ENCODE results near the gene GNMT.
A peak's percentile ranks its signal among the peaks of the same experiment; 100 is the strongest.
"Not testable (repeated sequence)": the region's sequence is repeated elsewhere in the genome, so short reads cannot be mapped to it uniquely, and the experiment has no call there.

GNMT gene

GRCh38 chr6:42996513-42996912, 36.0 kb downstream of the GNMT start:
- Histone ChIP-seq H3F3A (ENCODE audit: control insufficient read depth, insufficient read depth) (peaks cover 5% of the 10 kb centered on the region; the same call in 1 of the 2 replicates), H3K4me2 (ENCODE audit: low read length) (no peak overlapping the region), H3K9me3 (ENCODE audit: control insufficient read depth, insufficient read depth, low read length) (no peaks in the 10 kb centered on the region), H3K36me3 (ENCODE audit: control insufficient read depth, low read length) (peaks cover 3% of the 10 kb centered on the region), H4K20me1 (ENCODE audit: control insufficient read depth, insufficient read depth, low read depth, low read length) (no peaks in the 10 kb centered on the region), H3K27ac (ENCODE audit: low read depth, low read length) (no peak overlapping the region), H3K9me2 (replicated peaks; ENCODE audit: control insufficient read depth, low read length) (no peaks in the 10 kb centered on the region), H3K4me1 (ENCODE audit: control insufficient read depth, low read length) (peaks cover 3% of the 10 kb centered on the region; the same call in 1 of the 2 replicates), H3K79me2 (ENCODE audit: control insufficient read depth, low read length) (no peaks in the 10 kb centered on the region), H3K4me3 (ENCODE audit: low read length) (no peak overlapping the region), H3K27me3 (ENCODE audit: control insufficient read depth, low read length) (no peaks in the 10 kb centered on the region)
- TF ChIP-seq CTCF (IDR thresholded peaks at IDR 0.05; ENCODE audit: low read depth, low read length, poor library complexity, severe bottlenecking) (peak; percentile 17), EZH2phosphoT487 (IDR thresholded peaks at IDR 0.05; ENCODE audit: borderline replicate concordance, low read length) (no peak)

GRCh38 chr6:42998205-42998604, 37.7 kb downstream of the GNMT start:
- H3F3A ChIP-seq (ENCODE audit: control insufficient read depth, insufficient read depth); H3K9me3 ChIP-seq (ENCODE audit: control insufficient read depth, insufficient read depth, low read length); H3K27me3 ChIP-seq (ENCODE audit: control insufficient read depth, low read length); H3K27ac ChIP-seq (ENCODE audit: low read depth, low read length); H3K4me2 ChIP-seq (ENCODE audit: low read length); H3K4me1 ChIP-seq (ENCODE audit: control insufficient read depth, low read length); H3K36me3 ChIP-seq (ENCODE audit: control insufficient read depth, low read length); H3K4me3 ChIP-seq (ENCODE audit: low read length); H3K9me2 ChIP-seq (replicated peaks; ENCODE audit: control insufficient read depth, low read length); H3K79me2 ChIP-seq (ENCODE audit: control insufficient read depth, low read length); H4K20me1 ChIP-seq (ENCODE audit: control insufficient read depth, insufficient read depth, low read depth, low read length): not testable (repeated sequence)

- no peak overlapping the region for H3K4me2 ChIP-seq (ENCODE audit: low read length)
- TF ChIP-seq CTCF (IDR thresholded peaks at IDR 0.05; ENCODE audit: low read depth, low read length, poor library complexity, severe bottlenecking) (no peak), EZH2phosphoT487 (IDR thresholded peaks at IDR 0.05; ENCODE audit: borderline replicate concordance, low read length) (no peak)
- H3K4me1 ChIP-seq (ENCODE audit: control insufficient read depth, low read length), result no peaks in the 10 kb centered on the region
- peaks cover 2% of the 10 kb centered on the region; the same call in 1 of the 2 replicates for H3K36me3 ChIP-seq (ENCODE audit: control insufficient read depth, low read length)
- no peak overlapping the region for H3K4me3 ChIP-seq (ENCODE audit: low read length)
- H3K9me3 ChIP-seq (ENCODE audit: control insufficient read depth, insufficient read depth, low read length), result no peaks in the 10 kb centered on the region
- H3K27me3 ChIP-seq (ENCODE audit: control insufficient read depth, low read length), result no peaks in the 10 kb centered on the region
- no peak overlapping the region for H3K27ac ChIP-seq (ENCODE audit: low read depth, low read length)
- H3K9me2 ChIP-seq (replicated peaks; ENCODE audit: control insufficient read depth, low read length), result no peaks in the 10 kb centered on the region
- H4K20me1 ChIP-seq (ENCODE audit: control insufficient read depth, insufficient read depth, low read depth, low read length), result no peaks in the 10 kb centered on the region
- H3F3A ChIP-seq (ENCODE audit: control insufficient read depth, insufficient read depth), result peaks cover under 1% of the 10 kb centered on the region; the same call in 1 of the 2 replicates
- no peaks in the 10 kb centered on the region for H3K79me2 ChIP-seq (ENCODE audit: control insufficient read depth, low read length)
These were observed 41.3 kb downstream of the GNMT start for GRCh38 chr6:43001843-43002242.

GRCh38 chr6:43005844-43006243, 45.3 kb downstream of the GNMT start:
- no peaks in the 10 kb centered on the region for H4K20me1 ChIP-seq (ENCODE audit: control insufficient read depth, insufficient read depth, low read depth, low read length)
- H3K36me3 ChIP-seq (ENCODE audit: control insufficient read depth, low read length), result peaks cover 39% of the 10 kb centered on the region

More at GRCh38 chr6:43005844-43006243, 45.3 kb downstream of the GNMT start:
- Histone ChIP-seq H3K27ac (ENCODE audit: low read depth, low read length) (no peak overlapping the region), H3K27me3 (ENCODE audit: control insufficient read depth, low read length) (no peaks in the 10 kb centered on the region), H3K4me2 (ENCODE audit: low read length) (no peak overlapping the region), H3K4me3 (ENCODE audit: low read length) (no peak overlapping the region), H3K9me2 (replicated peaks; ENCODE audit: control insufficient read depth, low read length) (no peaks in the 10 kb centered on the region), H3K4me1 (ENCODE audit: control insufficient read depth, low read length) (0 out of 2 replicates have a peak, but pooled peaks cover 4% of the 10 kb centered on the region), H3K9me3 (ENCODE audit: control insufficient read depth, insufficient read depth, low read length) (no peaks in the 10 kb centered on the region), H3K79me2 (ENCODE audit: control insufficient read depth, low read length) (no peaks in the 10 kb centered on the region), H3F3A (ENCODE audit: control insufficient read depth, insufficient read depth) (no peaks in the 10 kb centered on the region)
- TF ChIP-seq EZH2phosphoT487 (IDR thresholded peaks at IDR 0.05; ENCODE audit: borderline replicate concordance, low read length), result no peak
- TF ChIP-seq CTCF (IDR thresholded peaks at IDR 0.05; ENCODE audit: low read depth, low read length, poor library complexity, severe bottlenecking), result no peak
